Measurements from ENCODE around the gene FGR. TPM values are rescaled to one million over a fixed set of nuclear protein-coding genes. Genes with fewer than 3 reads are reported as not detected.

FGR gene
- total RNA-seq, 3 donors from 2014 or later: 0.08 to 0.65 (median 0.61) TPM

- no peak overlapping the region for H3K4me3 Mint-ChIP-seq
- H3K27me3 Mint-ChIP-seq (ENCODE audit: low read depth): no peaks in the 10 kb centered on the region
- DNase-seq (peak; percentile 59), ATAC-seq (peak; percentile 9 to 11)
- peaks cover 29% of the 10 kb centered on the region for H3K4me1 Mint-ChIP-seq (ENCODE audit: low read depth)
- H3K9me3 Mint-ChIP-seq: no peaks in the 10 kb centered on the region
- no peaks in the 10 kb centered on the region for H3K36me3 Mint-ChIP-seq (ENCODE audit: insufficient read depth)
Measured at GRCh38 chr1:27598902-27599528, 36.0 kb downstream of the FGR start.

GRCh38 chr1:27598295-27598687 lies 36.7 kb downstream of the FGR start:
- Mint-ChIP-seq H3K4me3 (no peak overlapping the region), H3K4me1 (ENCODE audit: low read depth) (peaks cover 29% of the 10 kb centered on the region), H3K36me3 (ENCODE audit: insufficient read depth) (no peaks in the 10 kb centered on the region), H3K27me3 (ENCODE audit: low read depth) (no peaks in the 10 kb centered on the region), H3K9me3 (no peaks in the 10 kb centered on the region)
- DNase-seq: no peak
- no peak for ATAC-seq

GRCh38 chr1:27597516-27598294 lies 37.3 kb downstream of the FGR start:
- ATAC-seq: no peak
- Mint-ChIP-seq H3K27me3 (ENCODE audit: low read depth) (no peaks in the 10 kb centered on the region), H3K4me3 (no peak overlapping the region), H3K9me3 (no peaks in the 10 kb centered on the region), H3K4me1 (ENCODE audit: low read depth) (peaks cover 29% of the 10 kb centered on the region), H3K36me3 (ENCODE audit: insufficient read depth) (no peaks in the 10 kb centered on the region)
- DNase-seq: no peak

GRCh38 chr1:27596986-27597385 lies 38.0 kb downstream of the FGR start:
- no peaks in the 10 kb centered on the region for H3K27me3 Mint-ChIP-seq (ENCODE audit: low read depth)
- ATAC-seq (no peak), DNase-seq (no peak)
- peaks cover 23% of the 10 kb centered on the region for H3K4me1 Mint-ChIP-seq (ENCODE audit: low read depth)
- no peaks in the 10 kb centered on the region for H3K9me3 Mint-ChIP-seq
- no peak overlapping the region for H3K4me3 Mint-ChIP-seq
- H3K36me3 Mint-ChIP-seq (ENCODE audit: insufficient read depth): no peaks in the 10 kb centered on the region

- ATAC-seq: no peak
- H3K27me3 Mint-ChIP-seq (ENCODE audit: low read depth): no peaks in the 10 kb centered on the region
- no peaks in the 10 kb centered on the region for H3K36me3 Mint-ChIP-seq (ENCODE audit: insufficient read depth)
- no peak overlapping the region for H3K4me3 Mint-ChIP-seq
- peaks cover 21% of the 10 kb centered on the region for H3K4me1 Mint-ChIP-seq (ENCODE audit: low read depth)
- no peak for DNase-seq
- H3K9me3 Mint-ChIP-seq: no peaks in the 10 kb centered on the region
Measured at GRCh38 chr1:27596261-27596660, 38.7 kb downstream of the FGR start.

- no peaks in the 10 kb centered on the region for H3K36me3 Mint-ChIP-seq (ENCODE audit: insufficient read depth)
- H3K4me3 Mint-ChIP-seq: no peak overlapping the region
- ATAC-seq: no peak
- H3K27me3 Mint-ChIP-seq (ENCODE audit: low read depth): no peaks in the 10 kb centered on the region
- peaks cover 17% of the 10 kb centered on the region for H3K4me1 Mint-ChIP-seq (ENCODE audit: low read depth)
- no peak for DNase-seq
- no peaks in the 10 kb centered on the region for H3K9me3 Mint-ChIP-seq
Measured at GRCh38 chr1:27595597-27595996, 39.4 kb downstream of the FGR start.

GRCh38 chr1:27594564-27595510 lies 40.1 kb downstream of the FGR start:
- H3K27me3 Mint-ChIP-seq (ENCODE audit: low read depth): no peaks in the 10 kb centered on the region

GRCh38 chr1:27593678-27594563 lies 41.1 kb downstream of the FGR start:
- Mint-ChIP-seq H3K4me3 (no peak overlapping the region), H3K4me1 (ENCODE audit: low read depth) (peaks cover 3% of the 10 kb centered on the region), H3K27me3 (ENCODE audit: low read depth) (no peaks in the 10 kb centered on the region)

More at GRCh38 chr1:27594564-27595510, 40.1 kb downstream of the FGR start:
- Mint-ChIP-seq H3K4me1 (ENCODE audit: low read depth) (peaks cover 9% of the 10 kb centered on the region), H3K4me3 (no peak overlapping the region), H3K9me3 (no peaks in the 10 kb centered on the region), H3K36me3 (ENCODE audit: insufficient read depth) (no peaks in the 10 kb centered on the region)
- ATAC-seq (peak; percentile 54 to 69), DNase-seq (no peak)

GRCh38 chr1:27592931-27593677 lies 41.9 kb downstream of the FGR start:
- no peak for ATAC-seq
- no peak overlapping the region for H3K4me3 Mint-ChIP-seq
- H3K36me3 Mint-ChIP-seq (ENCODE audit: insufficient read depth): no peaks in the 10 kb centered on the region
- peaks cover 3% of the 10 kb centered on the region for H3K4me1 Mint-ChIP-seq (ENCODE audit: low read depth)
- no peak for DNase-seq
- no peaks in the 10 kb centered on the region for H3K27me3 Mint-ChIP-seq (ENCODE audit: low read depth)
- H3K9me3 Mint-ChIP-seq: no peaks in the 10 kb centered on the region

More at GRCh38 chr1:27593678-27594563, 41.1 kb downstream of the FGR start:
- no peaks in the 10 kb centered on the region for H3K9me3 Mint-ChIP-seq
- no peak for ATAC-seq
- no peaks in the 10 kb centered on the region for H3K36me3 Mint-ChIP-seq (ENCODE audit: insufficient read depth)
- no peak for DNase-seq

GRCh38 chr1:27592232-27592930 lies 42.6 kb downstream of the FGR start:
- H3K36me3 Mint-ChIP-seq (ENCODE audit: insufficient read depth): no peaks in the 10 kb centered on the region
- H3K4me1 Mint-ChIP-seq (ENCODE audit: low read depth): peaks cover 3% of the 10 kb centered on the region
- no peak for ATAC-seq
- no peak for DNase-seq
- no peaks in the 10 kb centered on the region for H3K9me3 Mint-ChIP-seq
- no peaks in the 10 kb centered on the region for H3K27me3 Mint-ChIP-seq (ENCODE audit: low read depth)
- no peak overlapping the region for H3K4me3 Mint-ChIP-seq

GRCh38 chr1:27591622-27592021 lies 43.4 kb downstream of the FGR start:
- no peaks in the 10 kb centered on the region for H3K36me3 Mint-ChIP-seq (ENCODE audit: insufficient read depth)
- H3K9me3 Mint-ChIP-seq: no peaks in the 10 kb centered on the region
- no peaks in the 10 kb centered on the region for H3K27me3 Mint-ChIP-seq (ENCODE audit: low read depth)
- no peak overlapping the region for H3K4me3 Mint-ChIP-seq
- DNase-seq (no peak), ATAC-seq (no peak)
- H3K4me1 Mint-ChIP-seq (ENCODE audit: low read depth): peaks cover 3% of the 10 kb centered on the region

- peaks cover 3% of the 10 kb centered on the region for H3K4me1 Mint-ChIP-seq (ENCODE audit: low read depth)
- no peak for ATAC-seq
- H3K9me3 Mint-ChIP-seq: no peaks in the 10 kb centered on the region
- no peaks in the 10 kb centered on the region for H3K27me3 Mint-ChIP-seq (ENCODE audit: low read depth)
- DNase-seq: no peak
- H3K36me3 Mint-ChIP-seq (ENCODE audit: insufficient read depth): no peaks in the 10 kb centered on the region
- no peak overlapping the region for H3K4me3 Mint-ChIP-seq
Measured at GRCh38 chr1:27590917-27591508, 44.0 kb downstream of the FGR start.

All from activated T-cell treated with anti-CD3 and anti-CD28 coated beads, Interleukin-2, amount 50 U/mL, for 4 hours (primary cell).